HG03521 (cell line): ENCODE results near the gene WDR90.

Source experiments
- ATAC-seq: cut with Tn5 transposase; IDR thresholded peaks from one replicate; pipeline ENCODE4 v1.9.1; 2021; ENCODE audit warnings: mild to moderate bottlenecking, moderate library complexity; ENCODE audit not compliant: unreplicated experiment

WDR90 gene

DNA sequence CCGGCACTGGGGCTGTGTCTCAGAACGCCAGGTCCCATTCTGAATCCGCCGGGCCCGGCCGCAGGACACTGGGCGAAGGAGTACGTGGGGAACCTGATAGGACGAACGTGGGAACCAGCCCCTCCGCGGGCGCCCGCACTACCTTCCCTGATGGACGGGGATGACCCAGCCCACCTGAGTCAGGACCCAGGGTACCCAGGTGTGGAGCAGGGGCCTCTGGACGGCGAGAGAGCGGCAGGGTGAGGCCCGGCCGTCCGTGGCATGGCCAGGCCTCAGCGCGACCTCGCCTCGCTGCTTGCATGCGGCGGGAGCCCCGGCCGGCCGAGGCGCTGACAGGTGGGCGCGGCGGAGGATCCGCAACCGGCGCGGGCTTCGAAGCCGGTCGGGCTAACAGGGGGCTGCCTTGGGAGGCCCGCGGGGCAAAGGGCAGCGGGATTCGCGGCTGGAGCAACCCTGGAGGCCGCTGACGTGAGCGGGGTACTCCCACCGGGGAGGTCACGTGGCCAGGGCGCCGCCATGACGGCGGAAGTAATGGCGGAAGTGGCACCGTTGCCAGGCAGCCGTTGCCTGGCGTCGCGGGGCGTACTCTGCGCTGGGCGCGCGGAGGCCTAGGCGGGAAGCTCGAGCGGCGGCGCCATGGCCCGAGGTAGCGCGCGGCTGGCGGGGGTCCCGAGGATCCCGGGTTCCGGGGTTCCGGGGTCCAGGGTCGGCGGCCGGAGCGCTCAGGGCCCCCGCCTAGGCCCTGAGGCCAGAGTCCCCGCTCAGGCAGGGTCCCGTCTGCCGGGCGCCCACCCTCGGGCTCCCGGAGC, at the start of gene WDR90:
Gene WDR90, plus strand, starts transcription at position 585 of the 809 bp plus-strand sequence. Its CDS starts 52 bp downstream, at position 637.
- peak; percentile 72 for ATAC-seq

DNA sequence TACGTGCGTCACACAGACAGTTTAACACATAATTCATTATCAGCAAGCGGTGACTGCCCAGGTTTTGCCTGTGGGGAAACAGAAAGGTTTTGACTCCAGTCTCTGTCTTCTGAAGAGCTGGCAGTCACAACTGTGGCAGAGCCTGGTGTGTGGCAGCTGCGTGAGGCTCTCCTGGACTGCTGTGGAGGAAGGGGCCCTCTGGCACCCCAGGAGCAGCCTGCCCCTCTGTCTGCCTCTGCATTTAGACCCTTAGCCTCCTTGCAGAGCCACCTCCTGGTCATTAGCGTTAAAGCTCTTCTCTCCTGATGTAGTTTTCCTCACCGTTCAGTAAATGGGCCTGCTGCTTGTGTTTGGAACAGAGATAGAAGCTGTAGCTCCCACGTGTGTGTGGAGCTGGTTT, 48.4 kb upstream of the WDR90 start:
- ATAC-seq = no peak

DNA sequence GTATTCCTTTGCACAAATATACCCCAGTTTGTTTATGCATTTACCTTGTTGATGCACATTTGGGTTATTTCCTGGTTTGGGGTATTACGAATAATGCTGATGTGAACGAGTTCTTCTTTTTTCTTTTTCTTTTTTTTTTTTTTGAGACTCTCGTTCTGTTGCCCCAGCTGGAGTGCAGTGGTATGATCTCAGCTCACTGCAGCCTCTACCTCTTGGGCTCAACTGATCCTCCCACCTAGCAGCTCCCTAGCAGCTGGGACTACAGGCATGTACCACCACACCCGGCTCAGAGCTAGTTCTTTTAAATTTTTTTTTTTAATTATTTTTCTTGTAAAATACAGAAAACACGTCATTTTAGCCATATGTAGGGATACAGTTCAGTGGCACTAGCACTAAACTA, 45.2 kb upstream of the WDR90 start:
- no peak for ATAC-seq

DNA sequence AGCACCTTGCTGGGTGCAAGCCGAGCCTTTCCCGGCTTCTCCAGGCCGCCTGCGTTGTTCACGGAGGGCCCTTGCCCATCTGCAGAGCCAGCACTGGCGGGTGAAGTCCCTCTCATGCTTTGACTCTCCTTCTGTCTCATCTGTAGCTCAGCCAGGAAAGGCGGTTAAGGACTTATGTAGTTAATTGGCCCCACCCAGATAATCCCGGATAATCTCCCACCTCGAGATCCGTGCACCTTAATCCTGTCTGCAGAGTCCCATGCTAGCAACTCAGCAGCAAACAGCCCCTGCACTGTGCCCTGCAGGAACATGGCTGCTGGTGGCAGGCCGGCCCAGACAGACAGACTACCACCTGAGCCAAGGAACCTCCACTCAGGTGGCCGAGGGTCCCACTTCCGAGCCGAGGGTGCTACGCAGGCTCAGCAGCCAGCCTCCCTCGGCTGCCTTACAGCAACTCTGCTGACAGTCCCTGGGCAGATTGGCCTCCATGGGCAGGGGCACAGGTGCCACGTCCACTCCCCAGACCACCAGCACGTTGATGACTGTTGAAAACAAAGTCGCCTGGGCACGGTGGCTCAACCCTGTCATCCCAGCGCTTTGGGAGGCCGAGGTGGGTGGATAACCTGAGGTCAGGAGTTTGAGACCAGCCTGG, 42.4 kb upstream of the WDR90 start:
- no peak for ATAC-seq

DNA sequence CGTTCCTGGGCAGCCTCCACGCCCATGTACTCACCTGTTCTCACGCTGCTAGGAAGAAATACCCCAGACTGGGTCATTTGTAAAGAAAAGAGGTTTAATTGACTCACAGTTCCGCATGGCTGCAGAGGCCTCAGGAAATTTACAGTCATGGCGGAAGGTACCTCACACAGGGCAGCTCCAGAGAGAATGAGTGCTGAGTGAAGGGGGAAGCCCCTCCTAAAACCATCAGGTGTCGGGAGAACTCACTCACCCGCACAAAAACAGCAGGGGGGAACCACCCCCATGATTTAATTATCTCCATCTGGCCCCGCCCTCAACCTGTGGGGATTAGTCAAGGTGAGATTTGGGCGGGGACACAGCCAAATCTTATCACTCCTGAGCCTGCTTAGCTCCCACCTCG, 41.1 kb upstream of the WDR90 start:
- no peak for ATAC-seq

DNA sequence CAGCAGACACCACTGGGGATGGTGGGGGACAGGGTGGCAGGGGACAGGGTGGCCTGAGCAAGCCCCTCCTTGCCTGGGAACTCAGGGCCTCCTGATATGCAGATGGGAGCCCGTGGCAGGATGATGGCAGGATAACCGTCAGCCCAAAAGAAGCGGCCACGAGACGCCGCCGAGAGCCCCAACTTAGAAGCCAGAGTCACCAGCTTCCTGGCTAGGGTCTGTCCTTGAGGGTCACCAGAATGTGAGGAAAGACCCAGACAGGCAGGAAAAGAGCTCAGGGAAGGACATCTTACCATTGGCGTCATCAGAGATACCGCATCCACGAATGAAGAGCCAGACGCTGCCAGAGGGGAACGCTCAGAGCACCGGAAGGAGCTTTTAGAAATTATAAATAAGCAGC, 39.8 kb upstream of the WDR90 start:
- ATAC-seq = no peak

DNA sequence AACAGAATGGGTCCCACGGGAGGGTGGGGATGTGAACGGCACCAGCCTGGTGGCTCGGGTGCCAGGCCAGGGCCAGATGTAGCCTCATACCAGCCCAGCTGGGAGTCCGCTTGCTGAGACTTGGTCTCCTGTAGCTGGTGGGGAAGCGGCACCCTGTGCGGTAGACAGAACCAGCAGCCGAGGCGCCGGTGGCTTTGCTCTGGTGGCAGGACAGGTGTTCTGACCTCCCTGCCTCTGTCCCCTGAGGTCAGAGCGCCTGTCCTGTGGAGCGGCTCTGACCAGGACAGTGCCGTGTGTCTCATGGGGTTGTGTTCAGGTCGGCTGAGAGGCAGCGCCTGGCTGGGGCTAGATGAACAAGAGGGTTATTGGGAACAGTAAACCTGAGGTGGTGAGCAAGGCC, 39.2 kb upstream of the WDR90 start:
- ATAC-seq = no peak

DNA sequence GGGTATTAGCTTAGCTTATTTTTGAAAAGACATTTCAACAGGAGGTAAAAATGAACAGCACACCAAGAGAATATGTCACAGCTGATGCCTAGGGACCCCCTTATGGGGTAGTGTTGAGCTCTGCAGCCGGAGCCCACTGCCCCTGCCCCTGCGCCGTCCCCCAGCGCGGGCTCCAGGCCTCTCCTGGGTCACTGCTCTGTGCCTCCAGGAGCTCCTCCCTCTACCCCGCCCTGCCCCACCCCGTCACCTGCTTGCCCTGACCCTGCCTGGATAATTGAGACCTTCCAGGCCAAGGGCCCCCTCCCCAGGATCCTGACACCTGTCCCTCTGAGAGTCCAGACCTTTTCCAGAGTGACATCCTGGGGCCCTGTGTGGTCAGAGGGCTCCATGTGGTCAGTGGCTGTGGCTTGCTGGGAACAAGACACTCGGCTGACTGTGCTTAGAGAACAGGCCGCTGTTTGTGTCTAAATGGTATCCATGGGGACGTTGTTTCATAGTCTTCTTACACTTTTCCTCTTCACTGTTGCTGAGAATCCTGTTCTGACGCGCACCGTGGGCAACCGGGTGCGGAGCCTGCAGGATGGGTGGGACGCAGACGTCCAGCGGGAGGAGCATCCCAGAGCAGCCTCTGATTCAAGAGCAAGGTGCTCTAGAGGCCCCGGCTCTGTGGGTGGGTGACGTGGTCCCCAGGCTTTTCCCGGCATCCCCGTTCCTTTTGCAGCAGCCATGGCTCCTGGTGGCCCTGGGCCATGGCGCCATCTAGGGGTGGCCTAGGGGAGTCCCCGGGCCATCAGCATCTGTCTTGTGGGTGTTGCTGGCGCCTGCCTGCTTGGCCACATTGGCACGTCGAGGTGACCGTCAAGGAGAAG, 38.4 kb upstream of the WDR90 start:
- ATAC-seq = no peak

DNA sequence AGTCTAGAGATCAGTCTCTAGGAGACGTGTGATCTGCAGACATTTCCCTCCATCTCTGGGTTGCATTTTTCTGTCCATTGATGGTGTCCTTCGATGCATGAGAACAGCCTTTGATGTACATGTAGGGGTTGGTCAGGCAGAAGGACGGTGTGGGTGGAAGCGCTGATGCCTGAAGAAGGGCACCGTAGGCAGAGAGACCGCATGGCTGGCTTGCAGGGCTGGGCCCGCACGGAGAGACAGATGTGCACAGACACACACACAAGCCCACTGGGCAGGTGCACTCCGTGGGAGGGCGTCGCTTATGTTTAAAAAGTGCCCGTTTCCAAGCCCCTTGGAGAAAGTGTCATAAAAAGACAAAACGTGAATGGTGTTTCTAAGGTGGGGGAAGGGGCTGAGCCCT, 34.0 kb upstream of the WDR90 start:
- ATAC-seq = no peak

DNA sequence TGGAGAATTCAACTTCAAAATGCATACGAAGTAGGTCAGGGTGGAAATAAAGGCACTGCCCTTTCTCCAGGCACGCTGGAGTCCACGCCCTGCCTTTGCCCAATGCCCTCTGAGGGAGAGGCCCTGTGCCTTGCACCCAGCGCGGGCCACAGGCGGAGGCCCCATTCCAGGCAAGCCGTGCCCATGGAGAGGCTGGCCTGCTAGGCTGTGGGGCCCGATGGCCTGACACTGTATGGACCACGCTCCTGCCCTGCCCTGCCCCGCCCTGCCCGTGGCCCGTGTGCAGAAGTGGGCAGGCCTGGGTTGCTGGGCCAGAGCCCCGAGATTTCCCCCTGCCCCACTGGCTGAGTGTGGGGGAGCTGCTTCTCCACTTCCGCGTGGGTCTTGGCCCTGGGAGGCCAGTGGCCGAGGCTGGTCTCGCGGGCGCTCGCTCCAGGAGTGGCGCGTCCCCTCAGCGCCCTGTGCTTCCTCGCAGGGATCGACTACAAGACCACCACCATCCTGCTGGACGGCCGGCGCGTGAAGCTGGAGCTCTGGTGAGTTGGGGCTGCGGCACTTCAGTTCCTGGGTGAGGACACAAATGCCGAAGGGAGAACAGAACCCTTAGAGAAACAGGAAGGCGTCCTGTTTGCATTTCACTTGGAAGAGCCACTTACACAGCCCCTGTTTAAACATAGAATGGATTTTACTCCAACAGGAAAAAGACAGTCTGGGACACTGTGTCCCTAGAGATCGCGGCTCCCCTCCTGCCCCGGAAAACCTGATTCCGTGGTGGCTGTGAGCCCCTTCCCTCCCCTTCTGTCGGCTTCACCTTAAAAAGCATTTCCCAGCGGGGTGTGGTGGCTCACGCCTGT, 32.2 kb upstream of the WDR90 start:
- no peak for ATAC-seq

DNA sequence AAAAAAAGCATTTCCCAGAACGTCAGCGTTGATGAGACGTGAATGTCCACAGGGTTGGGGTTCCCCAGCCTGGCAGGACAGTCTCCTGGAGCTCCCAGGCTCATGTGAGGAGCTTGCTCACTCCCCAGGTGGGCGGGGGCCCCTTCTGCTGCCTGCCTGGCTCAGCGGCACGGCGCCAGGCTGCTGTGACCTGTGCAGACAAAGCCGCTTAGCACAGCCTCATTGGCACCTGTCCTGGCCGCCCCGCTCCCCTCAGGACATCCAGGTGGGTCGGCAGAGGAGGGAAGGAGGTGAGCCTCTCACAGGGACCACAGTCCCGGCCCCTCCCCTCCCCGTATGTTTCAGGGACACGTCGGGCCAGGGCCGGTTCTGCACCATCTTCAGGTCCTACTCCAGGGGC, 31.3 kb upstream of the WDR90 start:
- ATAC-seq = no peak

DNA sequence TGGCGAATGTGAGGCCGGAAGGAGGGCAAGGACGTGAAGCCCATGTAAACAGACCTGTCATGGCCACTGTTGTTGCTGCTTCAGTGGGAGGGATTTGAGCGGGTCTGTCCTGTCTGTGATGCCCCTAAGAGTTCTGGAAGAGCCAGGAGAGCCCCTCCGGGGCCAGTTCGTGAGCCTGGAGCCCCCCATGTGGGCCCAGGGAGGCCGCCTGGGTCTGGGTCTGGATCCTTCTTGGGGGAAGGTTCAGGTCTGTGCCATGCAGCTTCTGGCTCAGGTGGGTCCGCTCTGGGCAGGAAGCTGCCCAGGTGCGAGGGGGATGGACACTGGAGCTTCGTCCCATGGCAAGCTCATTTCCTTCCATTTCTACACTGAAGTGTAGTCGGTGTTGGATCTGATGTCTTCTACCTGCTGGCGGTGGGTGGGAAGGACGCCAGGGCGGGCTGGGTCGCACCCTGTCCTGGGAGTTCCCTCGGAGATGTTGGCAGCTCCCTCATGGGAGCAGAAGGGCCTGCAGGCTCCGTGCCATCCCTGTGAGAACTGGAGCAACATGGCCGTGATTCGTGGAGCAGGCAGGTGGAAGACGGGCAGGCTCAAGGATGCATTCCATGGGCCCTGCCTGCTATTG, 29.6 kb upstream of the WDR90 start:
- no peak for ATAC-seq

DNA sequence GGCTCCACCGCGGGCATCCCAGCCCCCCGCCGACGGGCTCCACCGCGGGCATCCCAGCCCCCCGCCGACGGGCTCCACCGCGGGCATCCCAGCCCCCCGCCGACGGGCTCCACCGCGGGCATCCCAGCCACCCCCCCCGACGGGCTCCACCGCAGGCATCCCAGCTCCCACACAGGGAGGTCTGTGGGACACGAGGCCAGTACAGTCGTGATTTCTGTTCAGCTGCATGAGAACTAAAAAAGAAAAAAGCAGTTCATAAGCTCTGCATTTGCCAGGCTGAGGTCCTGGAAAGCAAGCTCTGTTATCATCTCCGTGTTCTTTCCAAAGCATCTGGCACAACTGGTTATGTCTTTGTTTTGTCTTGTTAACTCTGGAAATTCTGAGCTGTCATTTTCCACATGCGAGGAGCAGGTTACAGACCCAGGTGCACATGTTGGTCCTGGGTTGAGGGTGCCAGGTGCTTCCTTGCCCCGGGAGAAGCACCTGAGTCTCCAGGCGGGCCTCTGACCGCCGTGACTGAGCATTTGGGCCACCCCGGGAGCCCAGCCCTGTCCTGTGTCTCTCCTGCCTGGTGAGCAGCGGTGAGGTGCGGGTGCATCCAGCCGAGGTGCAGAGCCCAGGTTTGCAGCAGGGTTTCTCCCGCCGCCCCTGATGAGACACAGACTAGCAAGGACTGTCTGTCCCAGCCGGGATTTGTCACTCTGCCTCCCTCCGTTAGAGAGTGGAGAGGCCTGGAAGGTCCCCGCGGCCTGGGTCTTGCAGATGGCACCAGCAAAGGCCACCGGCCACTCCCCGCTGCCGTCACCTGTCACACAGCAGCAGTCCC, 28.3 kb upstream of the WDR90 start:
- ATAC-seq = no peak

DNA sequence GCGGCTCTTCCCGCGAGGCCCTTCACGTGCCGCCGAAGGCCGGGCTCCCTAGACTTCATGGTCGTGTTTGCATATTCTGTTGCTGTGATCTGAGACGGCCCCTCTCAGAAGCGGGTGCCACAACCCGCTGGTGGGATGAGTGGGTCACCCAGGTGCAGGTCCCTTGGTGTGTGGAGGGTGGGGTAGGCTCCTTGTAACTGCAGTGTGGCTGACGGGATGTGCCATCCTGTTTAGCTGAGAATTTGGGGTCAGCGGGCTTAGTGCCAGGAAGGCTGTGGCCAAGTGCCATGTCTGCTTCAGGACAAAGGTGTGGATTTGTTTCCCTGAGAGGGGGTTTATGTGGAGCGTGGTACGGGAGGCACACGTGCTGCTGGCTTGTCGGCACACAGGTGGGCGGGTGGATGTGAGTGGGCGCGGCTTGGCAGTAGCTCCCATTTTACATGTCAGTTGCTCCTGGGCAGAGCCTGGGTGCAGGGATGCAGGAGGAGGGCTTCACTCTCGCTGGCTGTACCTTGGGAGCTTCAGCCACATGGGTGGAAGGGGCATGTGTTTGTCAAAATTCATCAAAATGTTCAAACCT, 27.5 kb upstream of the WDR90 start:
- no peak for ATAC-seq

DNA sequence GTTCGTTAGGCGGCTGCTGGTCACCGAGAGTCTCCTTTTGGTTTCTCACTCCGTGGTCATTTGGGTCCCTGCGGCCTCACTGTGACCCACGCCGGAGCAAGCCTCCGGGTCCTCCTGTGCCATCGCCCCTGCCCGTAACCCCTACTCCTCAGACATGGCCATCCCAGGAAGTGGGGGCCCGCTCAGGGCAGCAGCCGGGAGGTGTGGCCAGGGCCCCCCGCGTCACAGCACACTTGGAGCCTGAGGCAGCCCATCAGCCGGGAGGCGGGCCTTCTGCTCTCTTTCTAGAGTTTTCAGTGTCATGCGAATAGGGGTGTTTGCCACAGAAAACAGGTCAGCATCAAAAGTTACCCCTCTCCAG, 26.3 kb upstream of the WDR90 start:
- ATAC-seq = no peak

DNA sequence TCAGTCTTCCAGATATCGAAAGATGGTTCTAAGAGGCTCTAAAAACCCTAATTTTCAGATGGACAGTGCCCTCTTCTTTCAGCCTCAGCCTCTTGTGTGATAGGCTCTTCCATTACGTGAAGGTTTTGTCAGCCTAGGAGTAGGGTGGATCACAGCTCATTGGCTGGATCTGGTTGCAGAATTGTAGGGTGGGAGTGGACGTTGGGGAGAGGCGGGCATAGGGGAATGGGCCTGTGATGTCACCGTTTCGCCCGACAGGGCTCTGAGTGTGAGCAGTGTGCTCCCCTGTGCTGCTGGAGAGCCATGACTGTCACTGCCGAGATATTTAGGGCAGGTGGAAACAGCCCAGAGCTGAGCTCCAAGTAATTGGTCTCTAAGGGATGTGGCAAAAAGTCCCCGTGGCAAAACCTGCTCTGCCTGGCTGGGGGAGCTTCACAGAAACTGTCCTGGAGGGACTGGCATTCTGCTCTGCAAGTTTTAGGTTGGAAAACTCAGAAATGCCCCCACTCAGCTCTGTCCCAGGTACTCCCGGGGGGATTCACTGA, 24.6 kb upstream of the WDR90 start:
- no peak for ATAC-seq

DNA sequence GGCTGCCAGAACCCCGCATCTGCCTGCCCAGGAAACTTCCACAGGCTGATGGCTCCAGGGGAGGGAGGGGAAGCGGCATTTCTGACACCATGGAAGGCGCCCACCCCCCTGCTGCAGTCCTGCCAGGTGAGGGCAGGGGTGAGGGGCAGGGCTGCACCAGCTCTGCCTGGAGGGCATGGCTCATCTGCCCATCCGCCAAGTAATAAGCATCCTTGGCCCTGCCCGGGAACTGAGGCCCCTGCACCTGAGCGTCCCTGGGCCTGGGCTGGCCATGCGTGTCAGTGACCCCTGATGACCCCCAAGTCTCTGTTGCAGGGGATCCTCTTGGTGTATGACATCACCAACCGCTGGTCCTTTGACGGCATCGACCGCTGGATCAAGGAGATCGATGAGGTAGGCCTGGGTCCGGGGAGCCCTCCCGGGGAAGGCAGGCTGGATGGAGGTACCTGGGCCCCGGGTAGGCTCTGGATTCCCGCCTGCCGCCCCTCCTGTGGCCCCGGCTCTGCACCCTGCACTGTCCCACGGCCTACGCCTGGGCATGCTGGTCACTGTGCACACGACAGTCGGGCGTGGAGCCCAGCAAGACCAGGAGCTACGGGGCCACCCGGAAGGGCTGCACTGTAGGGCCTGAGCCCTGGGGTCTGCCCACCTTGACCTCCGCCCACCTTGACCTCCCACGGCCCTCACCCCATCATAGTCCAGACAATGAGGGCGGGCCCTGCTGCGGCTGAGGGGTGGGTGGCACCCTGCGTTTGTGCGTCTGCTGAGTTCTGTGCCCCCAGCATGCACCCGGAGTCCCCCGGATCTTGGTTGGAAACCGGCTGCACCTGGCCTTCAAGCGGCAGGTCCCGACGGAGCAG, 23.8 kb upstream of the WDR90 start:
- ATAC-seq = no peak
